Superior temporal gyrus (tissue), 1 donor: ENCODE results near the gene PCBP4.
"Not testable (repeated sequence)": the region's sequence is repeated elsewhere in the genome, so short reads cannot be mapped to it uniquely, and the experiment has no call there.

Experiments
- DNase-seq: peaks from one replicate; pipeline ENCODE4 v3.0.0-alpha.2; 2016; ENCODE audit errors: extremely low spot score

Gene PCBP4

GRCh38 chr3:51994530-51994929 lies 27.3 kb upstream of the PCBP4 start:
- DNase-seq = no peak

GRCh38 chr3:51993657-51994056 lies 26.4 kb upstream of the PCBP4 start:
- not testable (repeated sequence) for DNase-seq

- DNase-seq = no peak
Observed at GRCh38 chr3:51992017-51992682, 24.9 kb upstream of the PCBP4 start.

GRCh38 chr3:51990501-51990971 lies 23.3 kb upstream of the PCBP4 start:
- DNase-seq = not testable (repeated sequence)

DNA sequence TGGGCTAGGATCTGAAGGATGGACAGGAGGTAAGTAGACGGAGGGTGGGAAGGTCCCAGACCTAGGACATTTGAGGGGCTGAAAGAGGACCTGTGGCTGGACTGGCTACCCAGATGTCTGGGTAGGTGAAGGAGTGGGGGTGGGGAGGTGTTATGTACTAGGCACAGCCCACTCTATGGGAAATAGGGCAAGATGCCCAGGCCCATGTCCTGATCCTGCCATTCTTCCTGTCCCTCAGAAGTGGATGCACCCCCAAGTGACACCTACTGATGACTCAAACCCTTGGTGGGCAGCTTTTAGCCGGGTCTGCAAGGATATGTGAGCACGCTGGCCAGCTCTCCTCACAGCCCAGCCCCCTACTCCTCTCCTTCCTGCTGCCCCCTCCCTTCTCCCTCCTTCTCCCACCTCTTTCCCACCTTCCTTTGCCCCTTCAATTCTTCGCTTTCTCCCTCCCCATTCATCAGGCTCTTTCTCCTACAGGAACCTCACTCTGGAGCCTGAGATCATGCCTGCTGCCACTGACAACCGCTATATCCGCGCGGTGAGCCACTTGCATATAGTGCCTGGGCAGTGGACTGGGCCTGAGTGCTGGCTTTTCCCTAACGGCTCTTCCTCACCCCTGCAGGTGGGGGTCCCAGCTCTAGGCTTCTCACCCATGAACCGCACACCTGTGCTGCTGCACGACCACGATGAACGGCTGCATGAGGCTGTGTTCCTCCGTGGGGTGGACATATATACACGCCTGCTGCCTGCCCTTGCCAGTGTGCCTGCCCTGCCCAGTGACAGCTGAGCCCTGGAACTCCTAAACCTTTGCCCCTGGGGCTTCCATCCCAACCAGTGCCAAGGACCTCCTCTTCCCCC lies 21.3 kb upstream of the PCBP4 start:
- no peak for DNase-seq

DNA sequence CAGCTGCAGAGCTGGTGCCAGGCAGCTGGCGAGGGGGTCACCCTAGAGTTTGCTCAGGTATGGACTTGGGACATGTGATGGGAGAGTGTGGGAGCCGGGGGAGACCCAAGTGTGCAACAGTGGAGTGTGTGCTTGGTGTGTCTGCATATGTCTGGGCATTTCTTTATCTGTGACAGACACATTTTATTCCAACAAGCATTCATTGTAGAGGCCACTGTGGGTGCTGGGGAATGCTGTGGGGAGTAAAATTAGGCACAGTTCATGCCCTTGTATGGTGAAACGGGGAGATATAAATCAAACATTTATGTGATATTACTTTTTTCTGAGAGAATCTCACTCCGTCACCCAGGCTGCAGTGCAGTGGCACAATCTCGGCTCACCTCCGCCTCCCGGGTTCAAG lies 20.3 kb upstream of the PCBP4 start:
- DNase-seq = no peak

DNA sequence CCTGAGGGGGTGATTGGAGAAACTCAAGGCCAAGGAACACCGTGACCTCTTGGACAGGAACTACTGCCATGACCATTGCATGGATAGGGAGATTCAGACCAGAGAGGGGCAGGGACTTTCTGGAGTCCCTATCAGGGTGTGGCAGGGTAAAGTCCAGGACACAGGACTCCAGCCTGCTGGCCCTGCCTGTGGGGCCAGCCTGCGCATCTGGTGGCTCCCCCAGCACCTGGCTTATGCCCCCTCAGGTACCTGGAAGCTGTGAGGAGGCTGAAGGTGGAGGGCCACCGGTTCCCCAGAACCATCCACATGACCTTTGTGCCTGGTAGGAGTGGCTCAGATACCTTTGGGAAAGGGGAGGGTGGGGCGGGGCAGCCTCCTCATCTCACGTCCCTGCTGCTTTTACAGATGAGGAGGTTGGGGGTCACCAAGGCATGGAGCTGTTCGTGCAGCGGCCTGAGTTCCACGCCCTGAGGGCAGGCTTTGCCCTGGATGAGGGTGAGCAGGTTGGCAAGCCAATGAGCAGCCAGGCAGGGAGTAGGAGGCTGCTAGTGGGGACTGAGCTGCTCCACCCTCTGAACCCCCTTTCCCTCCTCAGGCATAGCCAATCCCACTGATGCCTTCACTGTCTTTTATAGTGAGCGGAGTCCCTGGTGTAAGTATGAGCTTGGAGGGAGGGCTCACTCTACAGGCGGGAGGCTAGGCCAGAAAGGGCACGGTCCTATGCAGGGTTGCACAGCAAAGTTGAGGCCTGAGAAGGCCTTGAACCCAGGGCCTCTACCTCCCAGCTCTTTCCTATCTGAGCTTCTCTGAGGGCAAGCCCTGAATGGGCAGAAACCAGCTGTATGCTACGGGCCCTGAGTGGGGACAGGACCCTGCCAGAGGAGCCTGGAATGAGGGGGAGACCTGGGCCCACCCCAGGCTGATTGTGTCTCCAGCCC lies 19.0 kb upstream of the PCBP4 start:
- DNase-seq = no peak

DNA sequence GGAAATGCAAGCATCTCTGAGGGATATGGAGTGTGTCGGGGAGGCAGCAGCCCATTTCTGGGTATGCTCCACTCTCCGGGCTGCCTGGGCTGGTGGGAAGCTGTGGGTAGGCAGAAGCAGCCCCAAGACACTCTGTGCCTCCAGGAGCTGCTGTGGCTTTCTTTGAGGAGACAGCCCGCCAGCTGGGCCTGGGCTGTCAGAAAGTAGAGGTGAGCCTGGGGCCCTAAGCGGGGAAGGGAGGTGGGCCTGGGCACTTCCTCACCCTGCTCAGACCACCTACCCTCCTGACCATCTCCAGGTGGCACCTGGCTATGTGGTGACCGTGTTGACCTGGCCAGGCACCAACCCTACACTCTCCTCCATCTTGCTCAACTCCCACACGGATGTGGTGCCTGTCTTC lies 17.8 kb upstream of the PCBP4 start:
- DNase-seq = no peak

DNA sequence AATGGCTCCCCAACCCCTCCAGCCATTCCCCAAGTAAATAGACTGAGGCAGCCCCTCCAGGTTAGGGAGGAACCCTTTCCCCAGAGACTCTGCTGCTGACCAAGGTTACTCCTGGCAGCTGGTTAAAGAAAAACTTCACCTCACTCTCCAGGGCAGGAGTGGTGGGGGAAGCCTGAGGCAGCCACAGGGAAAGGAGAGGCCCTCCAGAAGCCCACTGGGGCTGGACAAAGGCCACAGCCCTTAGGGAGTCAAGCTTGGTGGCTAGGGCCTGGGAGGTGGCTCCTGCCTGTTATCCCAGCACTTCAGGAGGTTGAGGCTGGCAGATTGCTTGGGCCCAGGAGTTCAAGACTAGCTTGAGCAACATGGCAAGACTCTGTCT lies 17.0 kb upstream of the PCBP4 start:
- DNase-seq = no peak

GRCh38 chr3:51983578-51984268 lies 16.5 kb upstream of the PCBP4 start:
- no peak for DNase-seq

DNA sequence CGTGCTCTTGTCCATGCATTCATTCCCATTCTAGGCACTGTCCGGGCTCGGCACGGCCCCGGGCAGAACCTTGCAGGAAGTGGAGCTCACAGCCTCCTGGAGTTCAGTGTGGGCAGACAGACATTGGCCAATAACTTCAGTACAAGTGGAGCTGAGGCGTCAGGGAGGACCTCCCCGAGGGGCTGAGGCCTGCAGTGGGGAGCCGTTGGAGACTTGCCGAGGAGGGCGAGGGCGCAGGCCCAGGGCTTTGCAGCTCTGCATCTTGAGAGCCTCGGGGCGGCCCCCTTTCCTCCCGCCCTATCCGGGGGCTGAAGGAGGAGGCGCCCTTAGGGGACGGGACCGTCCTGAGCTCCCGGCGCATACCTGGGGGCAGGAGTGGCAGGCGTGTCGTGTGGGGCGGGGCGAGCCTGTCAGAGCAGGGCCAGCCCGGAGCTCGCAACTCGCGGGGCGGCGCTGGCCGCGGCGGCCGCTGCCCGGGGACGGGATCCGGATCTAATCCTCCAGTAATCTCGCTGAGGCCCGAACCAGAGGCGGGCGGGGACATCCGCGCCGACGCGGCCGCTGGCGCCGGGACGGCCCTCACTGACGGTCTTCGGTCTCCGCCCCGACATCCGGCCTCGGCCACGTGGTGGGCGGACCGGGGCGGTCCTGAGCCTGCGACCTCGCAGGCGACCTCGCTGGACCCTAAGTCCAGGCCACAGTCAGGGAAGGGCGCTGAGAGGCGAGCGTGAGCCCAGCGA lies 15.8 kb upstream of the PCBP4 start, which contains the start of gene ACY1:
Gene ACY1, plus strand, starts transcription at position 698 of the 740 bp plus-strand sequence. CDS start 530 bp downstream, outside the sequence.
- peak; percentile 72 for DNase-seq

DNA sequence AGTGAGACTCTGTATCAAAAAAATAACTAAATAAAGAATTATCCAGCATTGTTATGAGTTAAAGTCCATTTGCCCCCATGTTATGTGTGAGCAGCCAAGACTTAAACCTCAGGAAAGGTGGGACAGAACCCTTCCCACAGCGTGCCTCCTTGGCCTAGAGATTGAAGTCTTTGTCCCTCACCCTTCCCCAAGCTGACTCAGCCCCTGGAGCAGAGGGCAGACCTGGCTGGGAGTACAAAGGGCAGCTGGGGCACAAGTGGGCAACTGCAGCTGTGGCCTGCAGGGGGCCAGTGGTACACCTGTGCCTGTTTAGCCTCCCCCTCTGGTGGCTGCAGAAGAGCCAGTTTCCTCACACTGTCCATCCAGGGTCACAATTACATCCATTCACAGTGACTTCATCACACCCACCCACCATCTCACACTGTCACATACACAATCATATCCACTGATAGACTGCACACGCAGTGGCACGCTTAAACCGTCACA lies 15.1 kb upstream of the PCBP4 start:
- DNase-seq = peak; percentile 45

DNA sequence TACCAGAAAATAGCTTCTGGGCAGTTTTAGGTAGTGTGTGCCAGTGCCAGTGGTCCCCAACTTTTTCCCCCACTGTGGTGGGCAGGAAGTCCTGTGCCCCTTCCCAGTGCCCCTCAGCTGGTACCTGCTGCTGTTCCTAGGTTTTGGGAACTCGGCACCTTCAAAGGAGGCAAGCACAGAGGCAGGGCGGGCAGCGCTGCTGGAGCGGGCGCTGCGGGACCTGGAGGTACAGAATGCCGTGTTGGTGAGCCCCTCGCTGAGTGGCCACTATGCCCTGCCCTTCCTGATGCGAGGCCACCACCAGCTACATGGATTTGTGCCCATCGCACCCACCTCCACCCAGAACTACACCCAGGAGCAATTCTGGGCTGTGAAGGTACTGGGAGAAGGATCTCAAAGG lies 13.0 kb upstream of the PCBP4 start:
- no peak for DNase-seq

GRCh38 chr3:51978143-51978502 lies 10.9 kb upstream of the PCBP4 start:
- no peak for DNase-seq

DNA sequence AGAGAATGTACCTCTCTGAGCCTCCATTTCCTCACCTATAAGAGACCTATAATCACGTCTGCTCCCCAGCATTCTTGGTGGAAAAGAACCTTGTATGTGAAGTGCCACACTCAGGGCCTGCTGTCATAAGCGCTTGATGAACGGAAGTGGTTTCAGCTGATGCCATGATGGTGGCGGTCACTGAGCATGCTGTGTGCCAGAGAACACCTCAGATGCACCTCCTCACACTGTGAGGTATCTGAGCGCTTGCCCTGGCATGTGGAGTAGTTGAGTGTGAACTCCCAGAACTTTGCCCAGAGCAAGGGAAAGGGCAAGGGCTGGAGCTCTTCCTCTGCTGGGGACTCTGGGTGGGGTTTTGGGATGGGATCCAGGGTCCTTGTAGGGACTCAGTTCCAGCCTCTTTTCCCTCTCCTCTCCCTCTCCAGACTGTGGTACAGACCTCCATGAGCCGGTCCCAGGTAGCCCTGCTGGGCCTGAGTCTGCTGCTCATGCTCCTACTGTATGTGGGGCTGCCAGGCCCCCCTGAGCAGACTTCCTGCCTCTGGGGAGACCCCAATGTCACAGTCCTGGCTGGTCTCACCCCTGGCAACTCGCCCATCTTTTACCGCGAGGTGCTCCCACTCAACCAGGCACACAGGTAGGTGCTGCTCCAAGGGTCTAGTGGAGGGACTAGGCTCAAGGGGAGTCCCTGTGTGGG lies 10.3 kb upstream of the PCBP4 start:
- DNase-seq = no peak

DNA sequence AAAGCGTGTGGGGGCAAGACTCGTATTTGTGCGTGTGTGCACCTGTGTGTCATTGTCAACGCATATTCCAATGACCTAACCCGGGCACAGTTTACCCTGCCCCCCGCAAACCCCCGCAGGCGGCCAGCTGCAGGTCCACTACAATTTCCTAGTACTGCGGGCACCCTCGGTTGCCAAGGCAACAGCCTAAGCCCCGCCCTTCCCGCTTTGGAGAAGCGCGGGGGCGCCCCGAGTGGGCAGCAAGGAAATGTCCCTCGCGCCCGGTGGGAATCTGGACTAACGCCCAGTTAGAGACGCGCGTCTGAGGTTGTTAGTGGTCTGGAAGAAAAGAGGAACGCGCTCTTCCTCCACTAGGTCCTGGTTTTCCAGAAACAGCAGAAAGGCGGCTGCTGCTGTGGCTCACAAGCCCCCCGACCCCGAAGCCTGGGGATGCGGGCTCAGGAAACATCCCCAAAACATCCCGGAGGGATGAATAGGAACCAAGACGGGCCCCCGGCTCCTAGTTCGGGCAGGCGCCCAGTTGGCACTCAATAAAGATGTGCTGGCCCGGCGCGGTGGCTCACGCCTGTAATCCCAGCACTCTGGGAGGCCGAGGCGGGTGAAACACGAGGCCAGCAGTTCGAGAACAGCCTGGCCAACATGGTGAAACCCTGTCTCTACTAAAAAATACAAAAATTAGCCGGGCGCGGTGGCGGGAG lies 8.7 kb upstream of the PCBP4 start:
- DNase-seq = peak; percentile 86

DNA sequence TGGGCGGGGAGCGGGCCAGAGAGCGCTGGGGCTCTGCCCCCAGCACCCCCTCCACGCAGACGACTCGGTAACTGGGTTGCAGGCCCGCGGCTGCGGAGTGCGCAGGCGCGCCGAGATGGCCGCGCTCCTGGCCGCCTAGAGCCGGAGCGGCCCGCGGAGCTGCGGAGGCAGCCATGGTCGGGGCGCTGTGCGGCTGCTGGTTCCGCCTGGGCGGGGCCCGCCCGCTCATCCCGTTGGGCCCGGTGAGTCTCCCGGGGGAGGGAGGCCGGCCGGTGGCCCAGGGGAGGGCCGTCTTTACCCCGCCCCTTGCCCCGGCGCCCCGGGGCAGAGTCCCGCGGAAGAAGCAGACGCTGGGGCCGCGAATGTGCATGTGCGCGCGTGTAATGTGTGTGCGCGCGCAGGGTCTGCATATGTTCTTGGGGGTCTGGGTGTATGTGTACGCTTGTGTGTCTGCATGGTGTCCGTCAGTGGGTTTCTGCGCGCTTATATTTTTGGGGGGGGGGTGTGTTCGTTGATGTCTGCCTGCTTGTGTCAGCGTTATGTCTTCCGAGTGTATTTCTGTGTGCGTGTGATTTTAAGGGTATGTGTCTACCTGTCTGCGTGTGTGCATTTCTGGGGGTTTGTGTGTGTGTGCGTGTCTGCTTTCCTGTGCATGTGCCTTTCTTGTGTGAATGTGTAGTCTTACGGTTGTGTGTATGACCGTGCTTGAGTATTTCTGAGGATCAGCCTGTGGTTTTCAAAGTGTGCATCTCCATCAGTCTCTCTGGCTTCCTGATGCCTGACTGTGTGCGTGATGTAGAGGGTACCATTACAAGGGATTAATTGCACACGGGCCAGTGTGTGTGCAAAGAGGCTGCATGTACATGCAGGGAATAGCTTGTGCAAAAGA lies 8.0 kb upstream of the PCBP4 start, which contains the start of gene ABHD14A:
Gene ABHD14A, plus strand, starts transcription at position 102 of the 889 bp plus-strand sequence. Its CDS starts 72 bp downstream, at position 174.
- DNase-seq = peak; percentile 78
